MCF 10A (cell line): ENCODE data around the gene NISCH. TPM values are rescaled to one million over a fixed set of nuclear protein-coding genes. Genes with fewer than 3 reads are reported as not detected.
A peak's percentile ranks its signal among the peaks of the same experiment; 100 is the strongest.

Source experiments
- BruUV-seq: library from RNA; stranded (reverse); fragments of 400-500 nt; replicated peaks from 2 replicates; lab custom pipeline; 2021; lab: Mats Ljungman, UMichigan
- CTCF ChIA-PET: fragments of 300-600 bp; sonication (Branson Sonifier 250); formaldehyde crosslinking; extraction: SDS; loops from one replicate; lab custom pipeline; 2021; ENCODE audit warnings: antibody characterized with exemption, inconsistent platforms; lab: Yijun Ruan, JAX
- POLR2A ChIA-PET: fragments of 300-600, 350-650 bp; sonication (Branson Sonifier 250); formaldehyde crosslinking; extraction: SDS; loops from one replicate; lab custom pipeline; 2020; ENCODE audit warnings: antibody characterized with exemption, inconsistent platforms; lab: Yijun Ruan, JAX
- DNase-seq: peaks from one replicate; pipeline ENCODE4 v3.0.0-alpha.2; 2018; ENCODE audit not compliant: unreplicated experiment
- H3K27ac Mint-ChIP-seq: one replicate; pipeline ENCODE4 v1.8.0; 2022; ENCODE audit warnings: mild to moderate bottlenecking, low read depth, mixed read lengths; ENCODE audit not compliant: unreplicated experiment
- H3K27me3 Mint-ChIP-seq: one replicate; pipeline ENCODE4 v1.8.0; 2022; ENCODE audit warnings: mixed read lengths; ENCODE audit not compliant: insufficient read depth, unreplicated experiment
- H3K36me3 Mint-ChIP-seq: one replicate; pipeline ENCODE4 v1.8.0; 2022; ENCODE audit warnings: mild to moderate bottlenecking, moderate library complexity, mixed read lengths; ENCODE audit not compliant: insufficient read depth, unreplicated experiment
- H3K4me1 Mint-ChIP-seq: one replicate; pipeline ENCODE4 v1.8.0; 2022; ENCODE audit warnings: mixed read lengths; ENCODE audit not compliant: insufficient read depth, unreplicated experiment
- H3K4me3 Mint-ChIP-seq: one replicate; pipeline ENCODE4 v1.8.0; 2022; ENCODE audit warnings: mild to moderate bottlenecking, moderate library complexity, mixed read lengths; ENCODE audit not compliant: unreplicated experiment
- H3K9me3 Mint-ChIP-seq: one replicate; pipeline ENCODE4 v1.8.0; 2022; ENCODE audit warnings: mixed read lengths; ENCODE audit not compliant: unreplicated experiment
- intact Hi-C: fragments of 100-400 bp; cut with micrococcal nuclease; formaldehyde crosslinking; loops from 2 replicates; pipeline ENCODE4 v1.14.1; 2022
- total RNA-seq: library from RNA; stranded (reverse); gene quantifications from 2 replicates; pipeline ENCODE4 v1.2.3, GENCODE V29; 2022
- TF ChIP-seq, protein P1 (sequence below): fragments of 200-600 bp; IDR thresholded peaks from one replicate; pipeline ENCODE4 v1.8.0; 2022; ENCODE audit warnings: antibody characterized with exemption, mild to moderate bottlenecking; ENCODE audit not compliant: unreplicated experiment

NISCH gene
- total RNA-seq, 1 experiment from 2014 or later, result 60.5 TPM

DNA sequence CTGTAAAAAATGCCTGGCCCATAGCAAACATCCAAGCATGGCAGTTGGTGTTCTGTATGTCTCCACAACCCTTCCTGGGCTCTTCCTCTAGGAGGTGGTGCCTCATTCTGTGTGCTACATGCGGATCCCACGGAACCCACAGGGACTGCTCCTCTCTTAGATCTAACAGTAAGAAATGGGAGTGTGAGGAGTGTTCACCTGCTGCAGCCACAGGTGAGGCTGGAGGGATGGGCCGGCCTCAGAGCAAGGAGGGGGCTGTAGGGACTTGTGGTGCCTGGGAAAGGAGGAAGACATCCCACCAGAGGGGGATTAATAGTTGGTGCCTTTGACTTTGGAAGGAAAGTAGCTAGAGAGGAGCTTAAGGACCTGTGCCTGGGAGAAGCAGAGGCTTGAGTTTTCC lies 32.7 kb upstream of the NISCH start:
- peaks cover 5% of the 10 kb centered on the region for H3K36me3 Mint-ChIP-seq
- H3K4me3 Mint-ChIP-seq, result no peak overlapping the region
- no peaks in the 10 kb centered on the region for H3K9me3 Mint-ChIP-seq
- no peaks in the 10 kb centered on the region for H3K27me3 Mint-ChIP-seq
- no peak overlapping the region for H3K27ac Mint-ChIP-seq
- no peak for DNase-seq
- POLR2A ChIA-PET, result no interaction called here
- no TSS peak for BruUV-seq
- CTCF ChIA-PET, result interaction anchor here (0.6 to 17.8 kb wide), 2 partner anchors 24 to 36 kb away, joined by 3 to 278 read pairs; partner anchors contain the start of gene SEMA3G
- intact Hi-C loops, result no loop called here
- TF ChIP-seq, protein P1, sequence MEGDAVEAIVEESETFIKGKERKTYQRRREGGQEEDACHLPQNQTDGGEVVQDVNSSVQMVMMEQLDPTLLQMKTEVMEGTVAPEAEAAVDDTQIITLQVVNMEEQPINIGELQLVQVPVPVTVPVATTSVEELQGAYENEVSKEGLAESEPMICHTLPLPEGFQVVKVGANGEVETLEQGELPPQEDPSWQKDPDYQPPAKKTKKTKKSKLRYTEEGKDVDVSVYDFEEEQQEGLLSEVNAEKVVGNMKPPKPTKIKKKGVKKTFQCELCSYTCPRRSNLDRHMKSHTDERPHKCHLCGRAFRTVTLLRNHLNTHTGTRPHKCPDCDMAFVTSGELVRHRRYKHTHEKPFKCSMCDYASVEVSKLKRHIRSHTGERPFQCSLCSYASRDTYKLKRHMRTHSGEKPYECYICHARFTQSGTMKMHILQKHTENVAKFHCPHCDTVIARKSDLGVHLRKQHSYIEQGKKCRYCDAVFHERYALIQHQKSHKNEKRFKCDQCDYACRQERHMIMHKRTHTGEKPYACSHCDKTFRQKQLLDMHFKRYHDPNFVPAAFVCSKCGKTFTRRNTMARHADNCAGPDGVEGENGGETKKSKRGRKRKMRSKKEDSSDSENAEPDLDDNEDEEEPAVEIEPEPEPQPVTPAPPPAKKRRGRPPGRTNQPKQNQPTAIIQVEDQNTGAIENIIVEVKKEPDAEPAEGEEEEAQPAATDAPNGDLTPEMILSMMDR, result no peak
- H3K4me1 Mint-ChIP-seq, result no peaks in the 10 kb centered on the region

DNA sequence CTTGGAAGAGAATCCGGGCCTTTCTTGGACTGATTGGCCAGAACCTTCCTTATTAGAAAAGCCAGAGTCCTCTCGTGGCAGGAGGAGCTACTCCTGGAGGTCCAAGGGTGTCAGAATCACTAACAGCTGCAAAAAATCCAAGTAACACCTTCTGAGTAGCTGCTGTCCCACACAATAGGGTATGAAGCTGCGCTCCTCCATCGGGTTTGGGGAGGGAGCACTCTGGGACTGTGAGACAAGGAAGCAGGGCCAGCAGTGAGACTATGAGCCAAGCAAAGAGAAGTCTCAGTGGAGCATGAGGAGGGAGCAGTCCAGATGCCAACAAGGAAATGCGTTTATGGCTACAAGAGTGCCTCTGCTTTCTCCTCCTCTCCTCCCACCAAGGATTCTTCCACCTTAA lies 32.2 kb upstream of the NISCH start:
- H3K4me3 Mint-ChIP-seq, result no peak overlapping the region
- intact Hi-C loops, result no loop called here
- H3K27ac Mint-ChIP-seq, result no peak overlapping the region
- DNase-seq, result no peak
- H3K9me3 Mint-ChIP-seq, result no peaks in the 10 kb centered on the region
- TF ChIP-seq, protein P1, result no peak
- BruUV-seq, result no TSS peak
- no peaks in the 10 kb centered on the region for H3K4me1 Mint-ChIP-seq
- ChIA-PET CTCF (interaction anchor here (0.6 to 17.8 kb wide), 2 partner anchors 23 to 36 kb away, joined by 3 to 278 read pairs; partner anchors contain the start of gene SEMA3G), POLR2A (no interaction called here)
- H3K36me3 Mint-ChIP-seq, result peaks cover 5% of the 10 kb centered on the region
- H3K27me3 Mint-ChIP-seq, result peaks cover 4% of the 10 kb centered on the region

DNA sequence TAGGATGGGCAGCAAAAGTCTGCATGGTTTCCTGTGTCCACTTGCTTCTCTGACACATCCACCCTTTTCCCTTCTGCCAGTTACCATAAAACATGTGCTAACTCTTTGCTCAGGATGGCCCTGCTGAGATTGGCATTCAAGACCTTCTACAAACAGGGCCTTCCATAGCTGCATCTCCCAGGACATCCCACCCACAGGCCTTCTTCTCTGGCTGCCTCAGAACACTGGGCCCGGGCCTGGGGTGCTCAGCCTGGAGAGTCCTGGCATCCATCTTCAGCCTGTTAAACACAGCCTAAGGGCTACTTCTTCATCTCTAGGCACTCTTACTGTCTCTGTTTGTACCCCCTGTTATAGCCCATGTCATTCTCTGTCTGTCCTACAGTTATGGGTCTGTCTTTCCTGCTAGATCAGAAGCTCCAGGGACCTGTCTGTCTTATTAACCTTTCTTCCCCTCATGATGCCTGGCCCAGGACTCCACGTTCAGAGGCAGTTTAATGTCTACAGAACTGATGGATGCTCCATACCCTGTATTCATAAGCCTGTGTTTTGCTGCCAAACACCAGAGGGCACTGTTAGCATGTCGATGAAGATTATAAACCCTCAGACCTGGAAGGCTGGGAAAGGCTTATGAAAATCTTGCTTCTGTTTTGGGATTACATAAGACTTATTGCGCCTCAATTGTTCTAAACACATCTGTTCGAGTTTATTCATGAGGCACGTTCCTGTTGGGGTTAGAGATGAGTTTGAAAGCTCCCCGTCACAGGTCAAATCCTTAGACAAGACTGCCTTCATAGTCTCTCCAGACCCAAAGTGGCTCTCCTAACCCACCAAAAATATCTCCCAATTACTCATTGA lies 27.0 kb upstream of the NISCH start:
- no peak overlapping the region for H3K27ac Mint-ChIP-seq
- no peaks in the 10 kb centered on the region for H3K36me3 Mint-ChIP-seq
- peaks cover 11% of the 10 kb centered on the region for H3K27me3 Mint-ChIP-seq
- H3K4me3 Mint-ChIP-seq, result no peak overlapping the region
- CTCF ChIA-PET, result interaction anchor here (0.5 to 17.8 kb wide), 23 partner anchors 9 to 1562 kb away, joined by 3 to 278 read pairs (median 4); partner anchors contain the start of gene SEMA3G
- POLR2A ChIA-PET, result interaction anchor here (0.6 to 2.3 kb wide), 7 partner anchors 16 to 264 kb away, joined by 3 to 6 read pairs (median 4); partner anchors contain the start of gene SEMA3G
- H3K4me1 Mint-ChIP-seq, result no peaks in the 10 kb centered on the region
- intact Hi-C loops, result loop anchor here (1.0 to 2.0 kb wide), 2 partner anchors 19 to 644 kb away; no protein-coding TSS in a partner anchor
- H3K9me3 Mint-ChIP-seq, result no peaks in the 10 kb centered on the region
- peak; percentile 83 for DNase-seq
- TF ChIP-seq, protein P1, result peak; percentile 63
- no TSS peak for BruUV-seq

GRCh38 chr3:52429031-52429430 lies 26.4 kb upstream of the NISCH start:
- H3K4me1 Mint-ChIP-seq, result peaks cover 4% of the 10 kb centered on the region
- BruUV-seq, result no TSS peak
- peaks cover 11% of the 10 kb centered on the region for H3K27me3 Mint-ChIP-seq
- H3K4me3 Mint-ChIP-seq, result no peak overlapping the region
- intact Hi-C loops, result loop anchor here (2.0 kb wide), 1 partner anchor 644 kb away; no protein-coding TSS in a partner anchor
- no peak for DNase-seq
- CTCF ChIA-PET, result interaction anchor here (0.6 to 17.8 kb wide), 11 partner anchors 10 to 555 kb away, joined by 3 to 278 read pairs (median 13); partner anchors contain the start of gene SEMA3G
- H3K27ac Mint-ChIP-seq, result no peak overlapping the region
- TF ChIP-seq, protein P1, result no peak
- H3K36me3 Mint-ChIP-seq, result no peaks in the 10 kb centered on the region
- H3K9me3 Mint-ChIP-seq, result no peaks in the 10 kb centered on the region
- POLR2A ChIA-PET, result interaction anchor here (2.3 kb wide), 1 partner anchor 21 kb away, joined by 6 read pairs; no protein-coding TSS in a partner anchor
